GM18508 (cell line): ENCODE measurements around the gene KCNH2.
"Not testable (repeated sequence)": the region's sequence is repeated elsewhere in the genome, so short reads cannot be mapped to it uniquely, and the experiment has no call there.

Source experiments
- ATAC-seq: cut with Tn5 transposase; IDR thresholded peaks from one replicate; pipeline ENCODE4 v1.9.1; 2021; ENCODE audit warnings: moderate number of reproducible peaks; ENCODE audit not compliant: insufficient read depth, unreplicated experiment

Gene KCNH2

GRCh38 chr7:150912427-150912826 is 65.7 kb downstream of the KCNH2 start:
- ATAC-seq, result no peak

GRCh38 chr7:150911590-150912267 is 66.4 kb downstream of the KCNH2 start:
- ATAC-seq, result no peak

GRCh38 chr7:150910996-150911422 is 67.1 kb downstream of the KCNH2 start:
- ATAC-seq, result no peak

GRCh38 chr7:150910305-150910995 is 67.7 kb downstream of the KCNH2 start:
- ATAC-seq, result not testable (repeated sequence)

GRCh38 chr7:150909200-150909995 is 68.7 kb downstream of the KCNH2 start:
- no peak for ATAC-seq

GRCh38 chr7:150908173-150908572 is 69.9 kb downstream of the KCNH2 start:
- no peak for ATAC-seq

- ATAC-seq, result no peak
These were observed 73.9 kb downstream of the KCNH2 start for GRCh38 chr7:150904011-150904909.

- ATAC-seq, result no peak
These were observed 74.5 kb downstream of the KCNH2 start for GRCh38 chr7:150903606-150904005.

GRCh38 chr7:150902078-150903033 is 75.8 kb downstream of the KCNH2 start:
- ATAC-seq, result no peak

GRCh38 chr7:150901160-150902035 is 76.7 kb downstream of the KCNH2 start:
- no peak for ATAC-seq

- ATAC-seq, result no peak
These were observed 77.4 kb downstream of the KCNH2 start for GRCh38 chr7:150900675-150901074.

GRCh38 chr7:150898475-150899011 is 79.6 kb downstream of the KCNH2 start:
- no peak for ATAC-seq

- no peak for ATAC-seq
These were observed 80.3 kb downstream of the KCNH2 start for GRCh38 chr7:150897502-150898474.

- no peak for ATAC-seq
These were observed 81.4 kb downstream of the KCNH2 start for GRCh38 chr7:150896562-150897209.

- no peak for ATAC-seq
These were observed 82.3 kb downstream of the KCNH2 start for GRCh38 chr7:150895809-150896208.
